GM12801 (cell line): Measurements from ENCODE around the gene TLR10.

Experiments
- CTCF ChIP-seq: IDR thresholded peaks from one replicate; pipeline ENCODE4 v1.5.1; 2011; ENCODE audit warnings: control low read depth; ENCODE audit not compliant: insufficient read length; ENCODE audit errors: extremely low read depth

The TLR10 gene

GRCh38 chr4:38781854-38782261, 932 bp downstream of the TLR10 start:
- TF ChIP-seq CTCF, result no peak

GRCh38 chr4:38780833-38781484, 1.8 kb downstream of the TLR10 start:
- TF ChIP-seq CTCF, result no peak

GRCh38 chr4:38779790-38780189, 3.0 kb downstream of the TLR10 start:
- no peak for TF ChIP-seq CTCF

GRCh38 chr4:38775326-38775725, 7.5 kb downstream of the TLR10 start:
- no peak for TF ChIP-seq CTCF

- no peak for TF ChIP-seq CTCF
Observed at GRCh38 chr4:38774181-38774955, 8.4 kb downstream of the TLR10 start.

GRCh38 chr4:38769857-38770256, 12.9 kb downstream of the TLR10 start:
- TF ChIP-seq CTCF, result no peak

GRCh38 chr4:38769441-38769840, 13.3 kb downstream of the TLR10 start:
- TF ChIP-seq CTCF, result no peak
